ENCODE data around the gene FER1L5. TPM values are rescaled to one million over a fixed set of nuclear protein-coding genes. Genes with fewer than 3 reads are reported as not detected.

The FER1L5 gene
- total RNA-seq, 1 donor from 2014 or later = 0.51 TPM

GRCh38 chr2:96637385-96638143 is 5.0 kb upstream of the FER1L5 start:
- peak; percentile 76 for DNase-seq
- no peak for TF ChIP-seq CTCF (IDR thresholded peaks at IDR 0.05; ENCODE audit: partially characterized antibody, unreplicated experiment)
- H3K27me3 Mint-ChIP-seq (ENCODE audit: unreplicated experiment) = peaks cover 3% of the 10 kb centered on the region

DNA sequence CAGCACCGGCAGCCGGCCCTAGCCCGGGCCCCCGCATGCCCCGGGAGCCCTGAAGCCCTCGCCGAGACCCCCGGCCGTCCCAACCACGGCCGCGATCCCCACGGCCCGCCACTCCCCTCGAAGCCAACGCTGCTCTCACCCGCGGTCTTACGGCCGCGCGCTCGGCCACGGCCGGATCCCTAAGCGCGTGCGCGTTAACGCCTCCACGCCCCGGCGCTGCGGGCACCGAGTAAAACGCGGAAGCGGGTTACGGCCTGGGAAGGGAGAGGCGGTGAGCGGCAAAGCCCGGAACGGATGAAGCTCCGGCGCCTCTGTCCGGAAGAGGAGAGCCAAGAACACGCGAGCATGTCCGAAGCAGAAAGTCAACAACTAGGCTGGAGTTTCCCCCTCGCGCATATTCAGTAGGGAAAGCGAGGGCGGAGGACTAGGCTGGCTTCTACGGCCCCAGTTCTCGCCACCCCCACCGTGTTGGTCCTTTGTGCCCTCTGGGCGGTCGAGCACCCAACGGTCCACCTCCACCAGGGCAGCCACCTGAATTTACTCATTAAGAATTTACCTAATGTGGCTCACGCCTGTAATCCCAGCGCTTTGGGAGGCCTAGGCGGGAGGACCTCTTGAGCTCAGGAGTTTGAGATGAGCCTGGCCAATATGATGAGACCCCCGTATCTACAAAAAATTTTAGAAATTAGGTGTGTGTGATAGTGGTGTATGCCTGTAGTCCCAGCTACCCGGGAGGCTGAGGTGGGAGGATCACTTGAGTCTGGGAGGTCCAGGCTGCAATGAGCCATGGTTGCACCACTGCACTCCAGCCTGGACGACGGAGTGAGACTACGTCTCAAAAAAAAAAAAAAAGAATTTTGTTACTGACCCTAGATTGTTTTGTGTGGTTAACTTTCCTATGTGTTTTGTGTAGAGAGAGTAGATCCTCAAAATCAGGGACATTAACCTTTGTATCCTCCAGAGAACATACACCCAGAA is 4.1 kb upstream of the FER1L5 start, which contains the start of gene KANSL3:
Gene KANSL3 (minus strand): TSS at position 169 of the 978 bp plus-strand sequence. CDS start 1,177 bp downstream, outside the sequence.
- TF ChIP-seq CTCF (IDR thresholded peaks at IDR 0.05; ENCODE audit: partially characterized antibody, unreplicated experiment) = no peak
- Mint-ChIP-seq H3K27me3 (ENCODE audit: unreplicated experiment) (peaks cover 3% of the 10 kb centered on the region), H3K9me3 (ENCODE audit: unreplicated experiment) (no peaks in the 10 kb centered on the region), H3K36me3 (ENCODE audit: unreplicated experiment) (no peaks in the 10 kb centered on the region), H3K4me1 (ENCODE audit: low read depth, unreplicated experiment) (peaks cover 7% of the 10 kb centered on the region), H3K27ac (ENCODE audit: unreplicated experiment) (peak within 1 kb of the TSS; percentile 62), H3K4me3 (ENCODE audit: unreplicated experiment) (peak within 1 kb of the TSS; percentile 94)
- DNase-seq = peak; percentile 92

More at GRCh38 chr2:96637385-96638143, 5.0 kb upstream of the FER1L5 start:
- Mint-ChIP-seq H3K36me3 (ENCODE audit: unreplicated experiment) (no peaks in the 10 kb centered on the region), H3K27ac (ENCODE audit: unreplicated experiment) (peak overlapping the region; percentile 62), H3K4me3 (ENCODE audit: unreplicated experiment) (peak overlapping the region; percentile 94), H3K9me3 (ENCODE audit: unreplicated experiment) (no peaks in the 10 kb centered on the region), H3K4me1 (ENCODE audit: low read depth, unreplicated experiment) (peaks cover 7% of the 10 kb centered on the region)

DNA sequence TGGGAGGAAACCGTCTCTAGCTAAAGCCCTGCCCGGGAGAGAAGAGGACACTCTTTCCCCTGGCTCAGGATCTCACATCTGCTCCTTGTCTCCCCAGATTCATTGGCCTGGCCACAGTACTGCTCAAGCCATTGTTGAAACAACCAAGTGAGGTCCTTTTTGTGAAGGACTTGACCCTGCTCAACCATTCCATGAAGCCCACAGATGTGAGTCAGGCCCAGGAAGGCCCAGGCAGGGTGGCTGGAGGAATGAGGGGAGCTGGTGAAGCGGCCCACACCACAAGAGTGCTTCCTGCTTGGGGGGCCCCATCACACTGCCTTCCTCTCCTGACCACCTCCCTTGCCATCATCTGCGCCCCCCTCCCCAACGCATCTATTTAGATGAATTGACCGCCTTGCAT is 5.1 kb downstream of the FER1L5 start:
- Mint-ChIP-seq H3K36me3 (ENCODE audit: unreplicated experiment) (no peaks in the 10 kb centered on the region), H3K4me3 (ENCODE audit: unreplicated experiment) (no peak overlapping the region), H3K27ac (ENCODE audit: unreplicated experiment) (no peak overlapping the region), H3K9me3 (ENCODE audit: unreplicated experiment) (peaks cover 1% of the 10 kb centered on the region), H3K4me1 (ENCODE audit: low read depth, unreplicated experiment) (no peaks in the 10 kb centered on the region), H3K27me3 (ENCODE audit: unreplicated experiment) (peaks cover 6% of the 10 kb centered on the region)
- TF ChIP-seq CTCF (IDR thresholded peaks at IDR 0.05; ENCODE audit: partially characterized antibody, unreplicated experiment) = no peak
- no peak for DNase-seq

GRCh38 chr2:96648306-96648930 is 5.9 kb downstream of the FER1L5 start:
- Mint-ChIP-seq H3K9me3 (ENCODE audit: unreplicated experiment) (peaks cover 1% of the 10 kb centered on the region), H3K4me3 (ENCODE audit: unreplicated experiment) (no peak overlapping the region), H3K36me3 (ENCODE audit: unreplicated experiment) (no peaks in the 10 kb centered on the region), H3K27ac (ENCODE audit: unreplicated experiment) (no peak overlapping the region), H3K27me3 (ENCODE audit: unreplicated experiment) (peaks cover 6% of the 10 kb centered on the region), H3K4me1 (ENCODE audit: low read depth, unreplicated experiment) (no peaks in the 10 kb centered on the region)
- TF ChIP-seq CTCF (IDR thresholded peaks at IDR 0.05; ENCODE audit: partially characterized antibody, unreplicated experiment) = no peak
- DNase-seq = no peak

Data from glutamatergic neuron (in vitro differentiated cells).